K562 (cell line): ENCODE data around the gene POLR3E. TPM values are rescaled to one million over a fixed set of nuclear protein-coding genes. Genes with fewer than 3 reads are reported as not detected.

Experiments used
- ATF2 ChIP-seq: sonication (generic); formaldehyde crosslinking; IDR thresholded peaks from 2 replicates; pipeline ENCODE4 v1.8.1; 2022; ENCODE audit warnings: missing genetic modification reagents
- BRF1 ChIP-seq: IDR thresholded peaks from 3 replicates; pipeline ENCODE4 v1.6.1; 2011; ENCODE audit warnings: borderline replicate concordance, mild to moderate bottlenecking; ENCODE audit not compliant: insufficient read length; ENCODE audit errors: extremely low read depth
- CHD1 ChIP-seq: fragments of 200-600 bp; sonication (generic); IDR thresholded peaks from one replicate; pipeline ENCODE4 v1.6.1; 2012; ENCODE audit warnings: mild to moderate bottlenecking, moderate library complexity, low read length, inconsistent platforms
- CREM ChIP-seq: IDR thresholded peaks from 2 replicates; pipeline ENCODE4 v1.6.1; 2014; ENCODE audit warnings: antibody characterized with exemption, low read depth
- ESRRA ChIP-seq: fragments of 450-650 bp; IDR thresholded peaks from 2 replicates; pipeline ENCODE4 v1.6.1; 2014; ENCODE audit warnings: low read depth, mild to moderate bottlenecking, moderate library complexity, borderline replicate concordance
- FOXJ2 ChIP-seq: fragments of 200-800 bp; sonication (Bioruptor generic); IDR thresholded peaks from 2 replicates; pipeline ENCODE4 v1.6.1; 2016; ENCODE audit warnings: missing genetic modification characterization, missing compliant biosample characterization
- FOXK2 ChIP-seq, 2 experiments: fragments of 450-650 bp; IDR thresholded peaks in 1 of 2; conservative IDR thresholded peaks in 1 of 2; 2 replicates each; pipeline ENCODE4 v1.6.1; 2016; ENCODE audit warnings: low read depth in 2 of 2, mild to moderate bottlenecking in 1 of 2
- HEY1 ChIP-seq: fragments of 250-450 bp; sonication (Bioruptor Pico); IDR thresholded peaks from 2 replicates; pipeline ENCODE4 v1.5.0; 2020; ENCODE audit warnings: mild to moderate bottlenecking, moderate library complexity, borderline replicate concordance
- HMGN3 ChIP-seq: IDR thresholded peaks from 2 replicates; pipeline ENCODE4 v1.6.1; 2011; ENCODE audit warnings: borderline replicate concordance, low read depth, mild to moderate bottlenecking, mixed read lengths, low read length; ENCODE audit not compliant: insufficient read length; ENCODE audit errors: extremely low read depth
- PRPF4 ChIP-seq: fragments of 200-400 bp; formaldehyde crosslinking; IDR thresholded peaks from one replicate; pipeline ENCODE4 v1.6.1; 2017; ENCODE audit warnings: low read length, low read depth, mild to moderate bottlenecking; ENCODE audit not compliant: insufficient read depth, poor library complexity, severe bottlenecking
- SMARCC2 ChIP-seq: fragments of 450-650 bp; IDR thresholded peaks from 2 replicates; pipeline ENCODE4 v1.6.1; 2017; ENCODE audit warnings: antibody characterized with exemption, moderate library complexity, mild to moderate bottlenecking, low read depth
- TAF15 ChIP-seq: fragments of 200-400 bp; formaldehyde crosslinking; IDR thresholded peaks from 2 replicates; pipeline ENCODE4 v1.6.1; 2017; ENCODE audit warnings: mild to moderate bottlenecking, low read depth, low read length, moderate library complexity
- TAF7 ChIP-seq: fragments of 450-650 bp; IDR thresholded peaks from 2 replicates; pipeline ENCODE4 v1.6.1; 2016; ENCODE audit warnings: missing genetic modification characterization, missing compliant biosample characterization
- XRCC3 ChIP-seq: fragments of 450-650 bp; IDR thresholded peaks from 2 replicates; pipeline ENCODE4 v1.6.1; 2017; ENCODE audit warnings: mild to moderate bottlenecking, moderate library complexity
- ZBTB34 ChIP-seq: fragments of 250-450 bp; sonication (Bioruptor Pico); IDR thresholded peaks from 2 replicates; pipeline ENCODE4 v1.8.0; 2021; ENCODE audit warnings: mild to moderate bottlenecking, moderate library complexity
- ZC3H4 ChIP-seq: sonication (generic); formaldehyde crosslinking; IDR thresholded peaks from 2 replicates; pipeline ENCODE4 v1.9.0; 2021; ENCODE audit warnings: missing genetic modification reagents, borderline replicate concordance
- ZNF165 ChIP-seq: fragments of 250-450 bp; sonication (Bioruptor Pico); IDR thresholded peaks from 2 replicates; pipeline ENCODE4 v1.4.0; 2020; ENCODE audit warnings: borderline replicate concordance
- ZNF217 ChIP-seq: sonication (generic); formaldehyde crosslinking; IDR thresholded peaks from 2 replicates; pipeline ENCODE4 v1.8.0; 2022; ENCODE audit warnings: mild to moderate bottlenecking, missing genetic modification reagents
- ZNF224 ChIP-seq: sonication (generic); formaldehyde crosslinking; IDR thresholded peaks from 2 replicates; pipeline ENCODE4 v1.8.0; 2022; ENCODE audit warnings: mild to moderate bottlenecking, missing genetic modification reagents
- ZNF347 ChIP-seq: fragments of 450-650 bp; formaldehyde crosslinking; IDR thresholded peaks from 2 replicates; pipeline ENCODE4 v1.4.0; 2020; ENCODE audit warnings: low read depth, mild to moderate bottlenecking, moderate library complexity
- ZNF444 ChIP-seq: fragments of 250-450 bp; sonication (Bioruptor Pico); IDR thresholded peaks from 2 replicates; pipeline ENCODE4 v1.4.0; 2020; ENCODE audit warnings: mild to moderate bottlenecking, moderate library complexity
- polyA plus RNA-seq, 8 experiments: library from polyadenylated mRNA; depleted of rRNA in 4 of 8; stranded (reverse) in 5 of 8; unstranded in 3 of 8; fragments of >200 nt; fragmentation: Nextera tagmentation in 2 of 8; fragmentation: Illumina TruSeq in 1 of 8; extraction: Ambion mirVana in 2 of 8; extraction: Trizol in 1 of 8; gene quantifications; 2 replicates each; pipeline versions ENCODE4 v1.2.1 to v1.2.3, GENCODE V29; 2011 to 2014; ENCODE audit warnings: inconsistent platforms in 1 of 8, missing spikeins in 1 of 8
- total RNA-seq, 7 experiments: library from RNA; depleted of rRNA in 6 of 7; stranded (reverse); fragments of >200 nt in 6 of 7; fragmentation: Illumina TruSeq in 2 of 7; extraction: Trizol in 2 of 7; gene quantifications; 2 replicates each; pipeline versions ENCODE4 v1.2.1 to v1.2.3, GENCODE V29; 2011 to 2021; ENCODE audit warnings: low replicate concordance in 1 of 7
- TF ChIP-seq, protein P1 (sequence below): fragments of 450-650 bp; formaldehyde crosslinking; IDR thresholded peaks from 2 replicates; pipeline ENCODE4 v1.4.0; 2022; ENCODE audit warnings: missing genetic modification characterization

Gene POLR3E
- total and polyA plus RNA-seq, 9 of the 15 experiments (the other 6 are each of a cell fraction or from before 2014, with no cell fraction given): 17.7 to 151 (median 82.6) TPM

GRCh38 chr16:22282254-22282892 is 14.8 kb upstream of the POLR3E start (continued):
- TF ChIP-seq HMGN3 (peak; percentile 86), ZBTB34 (CRISPR knock-in tag) (no peak), ZNF224 (CRISPR knock-in tag) (no peak), TAF7 (tag) (no peak), CHD1 (no peak), HEY1 (CRISPR knock-in tag) (no peak), BRF1 (no peak), CREM (peak; percentile 89), PRPF4 (no peak), XRCC3 (no peak), ZC3H4 (CRISPR knock-in tag) (no peak), ZNF165 (no peak), FOXJ2 (tag) (no peak; the same call in 1 of the 2 replicates), FOXK2 (conservative IDR thresholded peaks at IDR 0.05 in 1 of 2, IDR thresholded peaks at IDR 0.05 in 1 of 2; ENCODE audit: low read depth in 2 of 2) (peak; percentile 65 to 68; a peak in 3 of 4 replicates), ZNF444 (CRISPR knock-in tag) (no peak), ESRRA (peak; percentile 75), ZNF347 (CRISPR knock-in tag) (no peak), TAF15 (no peak), SMARCC2 (peak; percentile 88; the same call in 1 of the 2 replicates), ATF2 (CRISPR knock-in tag) (no peak), ZNF217 (CRISPR knock-in tag) (no peak)
- TF ChIP-seq, protein P1, sequence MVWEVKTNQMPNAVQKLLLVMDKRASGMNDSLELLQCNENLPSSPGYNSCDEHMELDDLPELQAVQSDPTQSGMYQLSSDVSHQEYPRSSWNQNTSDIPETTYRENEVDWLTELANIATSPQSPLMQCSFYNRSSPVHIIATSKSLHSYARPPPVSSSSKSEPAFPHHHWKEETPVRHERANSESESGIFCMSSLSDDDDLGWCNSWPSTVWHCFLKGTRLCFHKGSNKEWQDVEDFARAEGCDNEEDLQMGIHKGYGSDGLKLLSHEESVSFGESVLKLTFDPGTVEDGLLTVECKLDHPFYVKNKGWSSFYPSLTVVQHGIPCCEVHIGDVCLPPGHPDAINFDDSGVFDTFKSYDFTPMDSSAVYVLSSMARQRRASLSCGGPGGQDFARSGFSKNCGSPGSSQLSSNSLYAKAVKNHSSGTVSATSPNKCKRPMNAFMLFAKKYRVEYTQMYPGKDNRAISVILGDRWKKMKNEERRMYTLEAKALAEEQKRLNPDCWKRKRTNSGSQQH (CRISPR knock-in tag): no peak
